ENCODE measurements around the gene IKZF1. TPM values are rescaled to one million over a fixed set of nuclear protein-coding genes. Genes with fewer than 3 reads are reported as not detected.

The IKZF1 gene
- total RNA-seq, 1 experiment from 2014 or later: 3.7 TPM

- Histone ChIP-seq H3K27ac (ENCODE audit: low read depth, low read length, poor library complexity, severe bottlenecking) (no peak overlapping the region), H3K4me1 (ENCODE audit: insufficient read depth, low read length, poor library complexity, severe bottlenecking) (peaks cover 5% of the 10 kb centered on the region), H3K27me3 (replicated peaks; ENCODE audit: insufficient read depth, low read depth, low read length, poor library complexity) (no peaks in the 10 kb centered on the region), H3K9me3 (ENCODE audit: low read depth, low read length, poor library complexity, severe bottlenecking) (no peaks in the 10 kb centered on the region), H3K36me3 (ENCODE audit: insufficient read depth, low read length, poor library complexity, severe bottlenecking) (no peaks in the 10 kb centered on the region), H3K4me3 (ENCODE audit: low read depth, low read length, poor library complexity, severe bottlenecking) (no peak overlapping the region)
- CTCF ChIA-PET: no interaction called here
- POLR2A ChIA-PET (ENCODE audit: low non-redundant PET): no interaction called here
- no peak for DNase-seq (ENCODE audit: low spot score)
- BruUV-seq (replicated peaks): no TSS peak
- TF ChIP-seq EZH2 (IDR thresholded peaks at IDR 0.05; ENCODE audit: borderline replicate concordance, low read depth, low read length, poor library complexity, severe bottlenecking): no peak
- TF ChIP-seq CTCF (conservative IDR thresholded peaks at IDR 0.05; ENCODE audit: low read depth, low read length): no peak
- intact Hi-C loops (cut with micrococcal nuclease; ENCODE audit: unreplicated experiment): no loop called here
Measured at GRCh38 chr7:50312250-50313162, 8.0 kb downstream of the IKZF1 start.

- no peak for DNase-seq (ENCODE audit: low spot score)
- no TSS peak for BruUV-seq (replicated peaks)
- CTCF ChIA-PET: no interaction called here
- H3K27ac ChIP-seq (ENCODE audit: low read depth, low read length, poor library complexity, severe bottlenecking): no peak overlapping the region
- TF ChIP-seq CTCF (conservative IDR thresholded peaks at IDR 0.05; ENCODE audit: low read depth, low read length): no peak
- no peak for TF ChIP-seq EZH2 (IDR thresholded peaks at IDR 0.05; ENCODE audit: borderline replicate concordance, low read depth, low read length, poor library complexity, severe bottlenecking)
- H3K27me3 ChIP-seq (replicated peaks; ENCODE audit: insufficient read depth, low read depth, low read length, poor library complexity): no peaks in the 10 kb centered on the region
- no peak overlapping the region for H3K4me3 ChIP-seq (ENCODE audit: low read depth, low read length, poor library complexity, severe bottlenecking)
- peaks cover 5% of the 10 kb centered on the region for H3K4me1 ChIP-seq (ENCODE audit: insufficient read depth, low read length, poor library complexity, severe bottlenecking)
- intact Hi-C loops (cut with micrococcal nuclease; ENCODE audit: unreplicated experiment): no loop called here
- POLR2A ChIA-PET (ENCODE audit: low non-redundant PET): no interaction called here
- H3K9me3 ChIP-seq (ENCODE audit: low read depth, low read length, poor library complexity, severe bottlenecking): no peaks in the 10 kb centered on the region
- H3K36me3 ChIP-seq (ENCODE audit: insufficient read depth, low read length, poor library complexity, severe bottlenecking): no peaks in the 10 kb centered on the region
Measured at GRCh38 chr7:50314836-50315592, 10.5 kb downstream of the IKZF1 start.

GRCh38 chr7:50315739-50316671 is 11.5 kb downstream of the IKZF1 start:
- BruUV-seq (replicated peaks): no TSS peak
- DNase-seq (ENCODE audit: low spot score): peak; percentile 26
- no peaks in the 10 kb centered on the region for H3K27me3 ChIP-seq (replicated peaks; ENCODE audit: insufficient read depth, low read depth, low read length, poor library complexity)
- no peaks in the 10 kb centered on the region for H3K36me3 ChIP-seq (ENCODE audit: insufficient read depth, low read length, poor library complexity, severe bottlenecking)
- H3K4me1 ChIP-seq (ENCODE audit: insufficient read depth, low read length, poor library complexity, severe bottlenecking): peaks cover 5% of the 10 kb centered on the region
- ChIA-PET POLR2A (ENCODE audit: low non-redundant PET) (no interaction called here), CTCF (no interaction called here)
- no peak overlapping the region for H3K4me3 ChIP-seq (ENCODE audit: low read depth, low read length, poor library complexity, severe bottlenecking)
- H3K9me3 ChIP-seq (ENCODE audit: low read depth, low read length, poor library complexity, severe bottlenecking): no peaks in the 10 kb centered on the region
- intact Hi-C loops (cut with micrococcal nuclease; ENCODE audit: unreplicated experiment): no loop called here
- TF ChIP-seq CTCF (conservative IDR thresholded peaks at IDR 0.05; ENCODE audit: low read depth, low read length) (no peak), EZH2 (IDR thresholded peaks at IDR 0.05; ENCODE audit: borderline replicate concordance, low read depth, low read length, poor library complexity, severe bottlenecking) (no peak)
- H3K27ac ChIP-seq (ENCODE audit: low read depth, low read length, poor library complexity, severe bottlenecking): no peak overlapping the region

Data from A673 (cell line).